CD4-positive, alpha-beta memory T cell (primary cell): ENCODE data around the gene NOD2. TPM values are rescaled to one million over a fixed set of nuclear protein-coding genes. Genes with fewer than 3 reads are reported as not detected.

Source experiments
- CTCF ChIA-PET: fragments of 350-600 bp; sonication (Branson Sonifier 250); formaldehyde crosslinking; loops from one replicate; lab custom pipeline; 2021; ENCODE audit warnings: inconsistent platforms; ENCODE audit not compliant: partially characterized antibody; lab: Charles Lee
- POLR2A ChIA-PET: fragments of 350-600 bp; sonication (Branson Sonifier 250); formaldehyde crosslinking; loops from one replicate; lab custom pipeline; 2021; ENCODE audit not compliant: partially characterized antibody; lab: Charles Lee
- DNase-seq, 5 donors: peaks; one replicate each; pipeline versions ENCODE4 v3.0.0 to v3.0.0-alpha.2; 2020 to 2022; ENCODE audit warnings: mixed read lengths in 1 of 5
- H3K27ac ChIP-seq: one replicate; pipeline ENCODE4 v1.7.0; 2013; ENCODE audit warnings: low read depth, low read length
- H3K27me3 ChIP-seq: 2 replicates; pipeline ENCODE4 v1.7.0; 2013; ENCODE audit warnings: mild to moderate bottlenecking, low read length, moderate library complexity; ENCODE audit not compliant: insufficient read depth
- H3K36me3 ChIP-seq: 2 replicates; pipeline ENCODE4 v1.7.0; 2013; ENCODE audit warnings: mild to moderate bottlenecking, low read length, moderate library complexity; ENCODE audit not compliant: insufficient read depth
- H3K4me1 ChIP-seq: 2 replicates; pipeline ENCODE4 v1.7.0; 2013; ENCODE audit warnings: mild to moderate bottlenecking, low read length, moderate library complexity; ENCODE audit not compliant: insufficient read depth
- H3K4me3 ChIP-seq, 2 donors: one replicate each; pipeline ENCODE4 v1.7.0; 2013; ENCODE audit warnings: low read length in 2 of 2, mild to moderate bottlenecking in 1 of 2
- H3K9me3 ChIP-seq, 2 donors: one replicate each; pipeline ENCODE4 v1.7.0; 2013; ENCODE audit warnings: low read length in 2 of 2, control low read depth in 1 of 2; ENCODE audit not compliant: control insufficient read depth in 1 of 2
- H3K27ac Mint-ChIP-seq, 7 donors: one replicate each; pipeline ENCODE4 v1.8.0; 2020 to 2021; ENCODE audit warnings: mixed read lengths in 7 of 7, mild to moderate bottlenecking in 6 of 7, inconsistent platforms in 3 of 7, moderate library complexity in 3 of 7
- H3K27me3 Mint-ChIP-seq, 2 donors: one replicate each; pipeline ENCODE4 v1.8.0; 2020 to 2021; ENCODE audit warnings: mixed read lengths in 2 of 2
- H3K36me3 Mint-ChIP-seq, 2 donors: one replicate each; pipeline ENCODE4 v1.8.0; 2020 to 2021; ENCODE audit warnings: mixed read lengths in 2 of 2, inconsistent platforms in 1 of 2, mild to moderate bottlenecking in 1 of 2
- H3K4me1 Mint-ChIP-seq, 4 donors: one replicate each; pipeline ENCODE4 v1.8.0; 2020 to 2021; ENCODE audit warnings: mixed read lengths in 4 of 4, mild to moderate bottlenecking in 1 of 4
- H3K4me3 Mint-ChIP-seq, 8 donors: one replicate each; pipeline ENCODE4 v1.8.0; 2020 to 2021; ENCODE audit warnings: mixed read lengths in 8 of 8, mild to moderate bottlenecking in 7 of 8, moderate library complexity in 6 of 8, inconsistent platforms in 3 of 8
- H3K9me3 Mint-ChIP-seq, 8 donors: one replicate each; pipeline ENCODE4 v1.8.0; 2020 to 2021; ENCODE audit warnings: mixed read lengths in 8 of 8, mild to moderate bottlenecking in 5 of 8, inconsistent platforms in 3 of 8, moderate library complexity in 1 of 8
- intact Hi-C: fragments of 100-400 bp; cut with micrococcal nuclease; formaldehyde crosslinking; loops from one replicate; pipeline ENCODE4 v1.15.1; 2023
- polyA plus RNA-seq, 2 donors: library from polyadenylated mRNA; unstranded; fragments of 300-500 nt; fragmentation: Illumina TruSeq; gene quantifications; one replicate each; pipeline ENCODE4 v1.2.3, GENCODE V29; 2021
- total RNA-seq, 2 experiments: library from RNA; stranded (reverse); gene quantifications; one replicate each; pipeline ENCODE4 v1.2.3, GENCODE V29; 2021

Gene NOD2
- total and polyA plus RNA-seq, 4 experiments from 2014 or later = 2.2 to 10.9 (median 6.7) TPM

DNA sequence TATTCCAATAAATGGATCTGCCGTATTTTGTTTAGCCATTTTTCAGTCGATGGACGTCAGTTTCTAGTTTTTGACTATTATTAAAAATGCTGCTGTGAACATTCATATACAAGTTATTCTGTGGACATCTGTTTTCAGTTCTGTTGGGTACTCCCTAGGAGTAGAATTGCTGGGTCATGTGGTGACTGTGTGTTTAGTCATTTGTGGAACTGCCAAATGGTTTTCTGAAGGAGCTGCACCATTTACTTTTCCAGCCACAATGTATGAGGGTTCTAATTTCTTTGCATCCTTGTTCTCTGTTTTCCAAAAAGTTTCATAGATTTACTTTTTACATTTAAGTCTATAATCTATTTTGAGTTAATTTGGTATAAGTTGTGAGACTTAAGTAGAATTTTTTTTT, 78.0 kb downstream of the NOD2 start:
- peaks cover 79 to 84% of the 10 kb centered on the region in 2 donors for H3K36me3 Mint-ChIP-seq
- peak overlapping the region in 4 of 8 donors; percentile 15 to 76 (median 34) for H3K4me3 Mint-ChIP-seq
- Histone ChIP-seq H3K27me3 (no peaks in the 10 kb centered on the region), H3K36me3 (peaks cover 14% of the 10 kb centered on the region), H3K9me3 (no peaks in the 10 kb centered on the region), H3K4me1 (peaks cover 96% of the 10 kb centered on the region), H3K27ac (no peak overlapping the region), H3K4me3 (no peak overlapping the region)
- intact Hi-C loops = no loop called here
- H3K27me3 Mint-ChIP-seq = no peaks in the 10 kb centered on the region
- POLR2A ChIA-PET = interaction anchor here (1.1 kb wide), 1 partner anchor 9 kb away, joined by 7 read pairs; no protein-coding TSS in a partner anchor
- CTCF ChIA-PET = no interaction called here
- peaks cover 0 to under 1% (median 0%) of the 10 kb centered on the region in 8 donors for H3K9me3 Mint-ChIP-seq
- H3K27ac Mint-ChIP-seq = peak overlapping the region in 2 of 7 donors; percentile 31 to 64
- peaks cover 59 to 99% (median 76%) of the 10 kb centered on the region in 4 donors for H3K4me1 Mint-ChIP-seq
- no peak for DNase-seq

DNA sequence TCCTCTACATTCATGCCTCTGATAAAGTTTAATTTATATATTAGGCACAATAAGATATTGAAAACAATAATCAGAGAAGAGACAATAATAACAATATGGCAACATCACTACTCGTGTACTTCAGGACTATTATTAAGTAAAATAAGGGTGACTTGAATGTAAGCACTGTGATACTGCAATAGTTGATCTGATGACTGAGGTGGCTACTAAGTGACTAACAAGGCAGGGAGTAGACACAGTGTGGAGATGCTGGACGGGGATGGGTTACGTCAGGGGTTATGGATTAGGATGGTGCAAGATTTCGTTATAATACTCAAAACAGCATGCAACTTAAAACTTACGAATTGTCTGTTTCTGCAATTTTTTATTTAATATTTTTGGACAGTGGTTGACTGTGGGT, 81.0 kb downstream of the NOD2 start:
- intact Hi-C loops = no loop called here
- ChIA-PET POLR2A (interaction anchor here (1.3 kb wide), 1 partner anchor 107 kb away, joined by 3 read pairs; no protein-coding TSS in a partner anchor), CTCF (interaction anchor here (1.2 kb wide), 1 partner anchor 32 kb away, joined by 8 read pairs; no protein-coding TSS in a partner anchor)
- Histone ChIP-seq H3K9me3 (no peaks in the 10 kb centered on the region), H3K4me3 (no peak overlapping the region), H3K4me1 (peaks cover 88% of the 10 kb centered on the region), H3K36me3 (peaks cover 34% of the 10 kb centered on the region), H3K27me3 (no peaks in the 10 kb centered on the region), H3K27ac (no peak overlapping the region)
- peaks cover 74 to 86% of the 10 kb centered on the region in 2 donors for H3K36me3 Mint-ChIP-seq
- H3K27me3 Mint-ChIP-seq = no peaks in the 10 kb centered on the region
- no peak for DNase-seq
- H3K9me3 Mint-ChIP-seq = no peaks in the 10 kb centered on the region
- peaks cover 52 to 90% (median 65%) of the 10 kb centered on the region in 4 donors for H3K4me1 Mint-ChIP-seq
- peak overlapping the region in 3 of 7 donors; percentile 24 to 77 (median 64) for H3K27ac Mint-ChIP-seq
- peak overlapping the region in 4 of 8 donors; percentile 10 to 59 (median 38) for H3K4me3 Mint-ChIP-seq

DNA sequence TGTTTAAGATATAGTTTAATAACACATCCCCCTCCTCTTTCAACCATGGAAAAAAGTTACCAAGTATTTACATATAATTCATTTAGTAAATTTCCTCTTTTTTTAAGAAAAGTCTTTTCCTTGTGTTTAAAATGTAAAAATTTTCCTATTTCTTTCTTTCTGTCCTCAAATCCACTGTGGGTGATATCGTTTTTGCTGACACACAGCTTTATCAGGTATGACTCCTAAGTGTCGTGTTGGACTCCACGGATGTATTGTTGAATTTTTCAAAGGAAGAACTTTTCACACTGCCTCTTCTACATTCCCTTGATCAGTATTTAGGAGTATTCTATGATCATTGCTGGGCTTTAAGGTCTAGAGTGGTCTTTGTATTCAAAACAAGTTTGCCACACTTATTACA, 81.6 kb downstream of the NOD2 start:
- CTCF ChIA-PET = no interaction called here
- Mint-ChIP-seq H3K9me3 (no peaks in the 10 kb centered on the region), H3K27ac (peak overlapping the region in 5 of 7 donors; percentile 10 to 76 (median 61)), H3K4me3 (peak overlapping the region in 5 of 8 donors; percentile 20 to 58 (median 45)), H3K36me3 (peaks cover 74 to 86% of the 10 kb centered on the region in 2 donors), H3K27me3 (no peaks in the 10 kb centered on the region), H3K4me1 (peaks cover 51 to 90% (median 65%) of the 10 kb centered on the region in 4 donors)
- Histone ChIP-seq H3K27ac (no peak overlapping the region), H3K4me1 (peaks cover 88% of the 10 kb centered on the region), H3K36me3 (peaks cover 38% of the 10 kb centered on the region), H3K4me3 (no peak overlapping the region), H3K9me3 (no peaks in the 10 kb centered on the region), H3K27me3 (no peaks in the 10 kb centered on the region)
- POLR2A ChIA-PET = interaction anchor here (1.3 kb wide), 1 partner anchor 108 kb away, joined by 3 read pairs; no protein-coding TSS in a partner anchor
- intact Hi-C loops = no loop called here
- DNase-seq = no peak

DNA sequence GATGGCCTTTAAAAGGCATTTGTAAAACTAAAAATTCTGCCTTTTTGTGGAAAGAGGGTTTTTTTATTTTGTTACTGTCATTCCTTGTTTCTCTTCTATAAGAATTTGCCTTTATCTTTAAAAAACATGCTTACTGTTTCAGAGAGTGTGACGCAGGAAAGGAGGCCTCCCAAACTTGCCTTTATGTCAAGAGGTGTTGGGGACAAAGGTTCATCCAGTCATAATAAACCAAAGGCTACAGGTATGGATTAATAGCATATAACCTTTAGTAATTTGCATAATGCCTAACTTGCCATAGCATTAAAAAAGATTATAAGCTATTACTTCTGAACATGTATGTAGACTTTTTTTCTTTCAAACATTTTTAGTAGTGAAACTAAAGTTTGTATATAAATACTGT, 82.6 kb downstream of the NOD2 start:
- H3K4me1 ChIP-seq = peaks cover 88% of the 10 kb centered on the region

DNA sequence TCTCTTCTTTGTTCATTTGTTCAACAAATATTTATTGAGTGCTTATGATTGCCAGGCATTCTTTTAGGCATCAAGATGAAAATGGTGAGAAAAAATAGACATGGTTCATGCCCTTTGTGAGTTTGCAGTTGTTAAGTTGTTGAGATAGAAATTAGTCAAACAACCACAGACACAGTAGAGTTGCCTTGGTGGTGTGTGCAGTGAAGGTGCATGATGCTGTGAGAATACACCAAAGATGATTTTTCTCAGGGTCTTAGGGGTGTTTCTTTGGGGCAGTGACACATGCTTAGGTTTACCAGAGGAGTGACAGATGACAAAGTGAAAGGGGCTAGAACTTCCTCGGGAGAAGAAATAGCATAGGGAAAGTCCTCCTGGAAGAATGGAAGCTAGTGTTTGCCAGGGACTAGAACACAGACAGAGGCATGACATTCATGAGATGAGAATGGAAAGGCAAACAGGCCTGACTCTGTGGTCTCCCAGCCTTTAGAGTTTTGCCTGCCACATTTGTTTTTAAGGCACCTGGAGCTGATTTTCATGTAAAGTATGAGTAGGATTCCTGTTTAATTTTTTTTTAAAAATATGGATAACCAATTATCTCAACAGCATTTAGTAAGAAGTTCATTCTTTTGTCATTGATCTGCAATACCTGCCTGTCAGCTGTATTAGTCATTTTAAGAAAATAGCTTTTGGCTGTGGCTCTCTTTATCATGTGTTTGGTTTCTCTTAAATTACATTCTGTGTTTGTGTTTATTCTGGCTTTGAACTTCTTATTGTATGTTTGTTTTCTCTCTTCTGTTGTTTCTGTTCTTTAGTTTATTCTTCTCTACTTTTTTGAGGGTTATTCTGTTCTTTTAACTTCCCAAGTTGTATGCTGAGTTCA, 85.1 kb downstream of the NOD2 start:
- CTCF ChIA-PET = interaction anchor here (1.6 to 3.9 kb wide), 3 partner anchors 28 to 112 kb away, joined by 4 to 22 read pairs (median 18); no protein-coding TSS in a partner anchor
- DNase-seq = no peak
- peaks cover 66 to 85% of the 10 kb centered on the region in 2 donors for H3K36me3 Mint-ChIP-seq
- Histone ChIP-seq H3K4me3 (no peak overlapping the region), H3K36me3 (peaks cover 49% of the 10 kb centered on the region), H3K27me3 (no peaks in the 10 kb centered on the region), H3K4me1 (peaks cover 84% of the 10 kb centered on the region), H3K27ac (no peak overlapping the region), H3K9me3 (no peaks in the 10 kb centered on the region)
- no peaks in the 10 kb centered on the region for H3K9me3 Mint-ChIP-seq
- intact Hi-C loops = loop anchor here (2.0 kb wide), 1 partner anchor 18 kb away; no protein-coding TSS in a partner anchor
- peak overlapping the region in 6 of 8 donors; percentile 9 to 62 (median 31) for H3K4me3 Mint-ChIP-seq
- H3K27me3 Mint-ChIP-seq = no peaks in the 10 kb centered on the region
- H3K27ac Mint-ChIP-seq = peak overlapping the region; percentile 71 to 95 (median 88)
- H3K4me1 Mint-ChIP-seq = peaks cover 51 to 82% (median 63%) of the 10 kb centered on the region in 4 donors
- POLR2A ChIA-PET = interaction anchor here (0.9 to 1.1 kb wide), 2 partner anchors 13 to 28 kb away, joined by 3 read pairs; no protein-coding TSS in a partner anchor

More for the DNA sequence above, 82.6 kb downstream of the NOD2 start:
- Histone ChIP-seq H3K27me3 (no peaks in the 10 kb centered on the region), H3K27ac (no peak overlapping the region), H3K4me3 (no peak overlapping the region), H3K9me3 (no peaks in the 10 kb centered on the region), H3K36me3 (peaks cover 42% of the 10 kb centered on the region)
- ChIA-PET POLR2A (interaction anchor here (1.9 kb wide), 1 partner anchor 35 kb away, joined by 6 read pairs; the partner anchor contains the start of gene CYLD), CTCF (interaction anchor here (1.0 to 3.9 kb wide), 7 partner anchors 10 to 109 kb away, joined by 3 to 22 read pairs (median 4); partner anchors contain the start of gene CYLD)
- peaks cover 72 to 87% of the 10 kb centered on the region in 2 donors for H3K36me3 Mint-ChIP-seq
- H3K4me1 Mint-ChIP-seq = peaks cover 52 to 88% (median 67%) of the 10 kb centered on the region in 4 donors
- peak in 1 of 5 donors; percentile 8 for DNase-seq
- peak overlapping the region in 4 of 8 donors; percentile 18 to 57 (median 49) for H3K4me3 Mint-ChIP-seq
- H3K27me3 Mint-ChIP-seq = no peaks in the 10 kb centered on the region
- peak overlapping the region in 6 of 7 donors; percentile 15 to 82 (median 62) for H3K27ac Mint-ChIP-seq
- intact Hi-C loops = no loop called here
- H3K9me3 Mint-ChIP-seq = no peaks in the 10 kb centered on the region

DNA sequence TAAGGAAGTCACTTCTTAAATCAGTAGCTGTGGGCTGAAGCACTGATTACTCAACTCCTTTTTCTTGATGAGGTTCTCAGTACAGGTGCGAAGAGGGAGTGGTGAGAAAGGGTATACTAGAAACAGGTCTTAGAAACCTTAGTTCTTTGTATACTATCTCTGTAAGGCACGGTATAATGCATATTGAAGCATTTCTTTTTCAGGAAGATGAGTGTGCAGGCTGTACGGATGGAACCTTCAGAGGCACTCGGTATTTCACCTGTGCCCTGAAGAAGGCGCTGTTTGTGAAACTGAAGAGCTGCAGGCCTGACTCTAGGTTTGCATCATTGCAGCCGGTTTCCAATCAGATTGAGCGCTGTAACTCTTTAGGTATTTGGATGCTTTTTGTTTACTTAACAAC, 87.6 kb downstream of the NOD2 start:
- peak overlapping the region; percentile 88 to 98 (median 95) for H3K27ac Mint-ChIP-seq
- H3K27ac ChIP-seq = peak overlapping the region; percentile 32
- no peaks in the 10 kb centered on the region for H3K9me3 ChIP-seq
- peaks cover 72 to 84% of the 10 kb centered on the region in 2 donors for H3K36me3 Mint-ChIP-seq
- H3K36me3 ChIP-seq = peaks cover 69% of the 10 kb centered on the region
- H3K4me1 ChIP-seq = peaks cover 63% of the 10 kb centered on the region
- CTCF ChIA-PET = interaction anchor here (1.0 to 3.7 kb wide), 11 partner anchors 8 to 114 kb away, joined by 3 to 18 read pairs (median 4); no protein-coding TSS in a partner anchor
- H3K9me3 Mint-ChIP-seq = no peaks in the 10 kb centered on the region
- no peaks in the 10 kb centered on the region for H3K27me3 Mint-ChIP-seq
- peak in 4 of 5 donors; percentile 33 to 59 (median 49) for DNase-seq
- no peak overlapping the region for H3K4me3 ChIP-seq
- peaks cover 40 to 74% (median 53%) of the 10 kb centered on the region in 4 donors for H3K4me1 Mint-ChIP-seq
- no peaks in the 10 kb centered on the region for H3K27me3 ChIP-seq
- intact Hi-C loops = loop anchor here (1.0 to 5.0 kb wide), 3 partner anchors 8 to 34 kb away; no protein-coding TSS in a partner anchor
- H3K4me3 Mint-ChIP-seq = peak overlapping the region; percentile 40 to 86 (median 77)
- POLR2A ChIA-PET = interaction anchor here (0.6 to 2.5 kb wide), 18 partner anchors 9 to 506 kb away, joined by 3 to 25 read pairs (median 4); partner anchors contain the start of genes CYLD and SNX20
